Subcutaneous adipose tissue (tissue), 4 donors: ENCODE results near the gene SPATS2L. TPM values are rescaled to one million over a fixed set of nuclear protein-coding genes. Genes with fewer than 3 reads are reported as not detected.

Experiments
- CTCF ChIP-seq: fragments of 450-650 bp; IDR thresholded peaks from one replicate; pipeline ENCODE4 v1.5.1; 2016; ENCODE audit warnings: low read depth, mild to moderate bottlenecking, control low read depth, antibody characterized with exemption, moderate library complexity
- total RNA-seq, 4 donors: library from RNA; depleted of rRNA; stranded (reverse); fragments of >200 nt; gene quantifications; one replicate each; pipeline ENCODE4 v1.1.0, GENCODE V29; 2016

SPATS2L gene
- total RNA-seq, 4 donors from 2014 or later = 71.4 to 88.9 (median 79.6) TPM

GRCh38 chr2:200357845-200358244 lies 51.4 kb downstream of the SPATS2L start:
- no peak for TF ChIP-seq CTCF

- no peak for TF ChIP-seq CTCF
Measured at GRCh38 chr2:200359552-200359951, 53.1 kb downstream of the SPATS2L start.

GRCh38 chr2:200360364-200360763 lies 53.9 kb downstream of the SPATS2L start:
- no peak for TF ChIP-seq CTCF

- no peak for TF ChIP-seq CTCF
Measured at GRCh38 chr2:200362202-200362917, 55.9 kb downstream of the SPATS2L start.

- TF ChIP-seq CTCF = no peak
Measured at GRCh38 chr2:200363279-200363678, 56.8 kb downstream of the SPATS2L start.

GRCh38 chr2:200364142-200364541 lies 57.6 kb downstream of the SPATS2L start:
- no peak for TF ChIP-seq CTCF

- no peak for TF ChIP-seq CTCF
Measured at GRCh38 chr2:200364620-200365019, 58.1 kb downstream of the SPATS2L start.
